Measurements from ENCODE around the gene ACTG1. TPM values are rescaled to one million over a fixed set of nuclear protein-coding genes. Genes with fewer than 3 reads are reported as not detected.

ACTG1 gene
- total and polyA plus RNA-seq, 9 of the 15 experiments (the other 6 are each of a cell fraction or from before 2014, with no cell fraction given), result 224 to 1,775 (median 568) TPM

GRCh38 chr17:81509207-81509971 is 3.2 kb downstream of the ACTG1 start:
- peak overlapping the region; percentile 86 for H3K4me3 ChIP-seq
- H4K20me1 ChIP-seq (replicated peaks; ENCODE audit: control insufficient read depth, insufficient read depth, low read length), result peaks cover 38% of the 10 kb centered on the region
- H3K4me2 ChIP-seq (ENCODE audit: insufficient read depth, low read length), result peak overlapping the region; percentile 94
- H3K9me1 ChIP-seq (ENCODE audit: control insufficient read depth, insufficient read depth, low read length), result peaks cover 9% of the 10 kb centered on the region
- FAIRE-seq (no peak), DNase-seq (ENCODE audit: extremely low read depth in 1 of 4, low spot score in 3 of 4) (no peak), ATAC-seq (peak; percentile 15)
- intact Hi-C loops (cut with micrococcal nuclease) (no loop called here), in situ Hi-C loops (cut with MboI) (no loop called here)
- H3K4me1 ChIP-seq (replicated peaks in 1 of 2; ENCODE audit: control insufficient read depth in 2 of 2, insufficient read depth in 2 of 2, low read length in 2 of 2), result peaks cover 35 to 40% of the 10 kb centered on the region in 2 experiments; a peak in 4 of 5 replicates
- POLR2A ChIA-PET, result interaction anchor here (0.6 to 6.4 kb wide), 25 partner anchors 10 to 417 kb away, joined by 3 to 132 read pairs (median 4); partner anchors contain the start of genes BAHCC1, CEP131, FAAP100 and SLC38A10
- H3K27ac ChIP-seq (ENCODE audit: extremely low read depth, low read depth, low read length), result peak overlapping the region; percentile 54; the same call in 2 of the 3 replicates
- BruUV-seq (replicated peaks), result no TSS peak
- peak overlapping the region; percentile 77 to 94; a peak in 3 of 4 replicates for H3K9ac ChIP-seq (ENCODE audit: insufficient read depth in 1 of 2, low read depth in 2 of 2, low read length in 2 of 2)
- peaks cover 37% of the 10 kb centered on the region for H3K36me3 ChIP-seq (ENCODE audit: control insufficient read depth, insufficient read depth, low read length)
- peaks cover 37% of the 10 kb centered on the region for H3K79me2 ChIP-seq (ENCODE audit: control insufficient read depth, insufficient read depth, low read length)
- CTCF ChIA-PET (ENCODE audit: low intra/inter-chr PET ratio), result no interaction called here
- 0 out of 2 replicates have a peak, but pooled peaks cover 1% of the 10 kb centered on the region for H3K9me3 ChIP-seq (replicated peaks; ENCODE audit: control insufficient read depth, insufficient read depth, low read depth, low read length)
- WGBS (ENCODE audit: insufficient coverage, low coverage, missing lambda C conversion rate), result 43% methylated on average over 12 of the region's 12 CpGs
- H3K27me3 ChIP-seq (ENCODE audit: control insufficient read depth in 2 of 2, insufficient read depth in 2 of 2, low read length in 2 of 2), result peaks cover 0 to 5% of the 10 kb centered on the region in 2 experiments; a peak in 1 of 5 replicates
- no peak overlapping the region for H2AFZ ChIP-seq (ENCODE audit: low read depth, low read length)
- TF ChIP-seq SPI1 (IDR thresholded peaks at IDR 0.05; ENCODE audit: borderline replicate concordance, low read depth, low read length) (no peak), SMAD3 (CRISPR knock-in tag; conservative IDR thresholded peaks at IDR 0.05) (peak; percentile 77; the same call in 1 of the 2 replicates), HDAC6 (IDR thresholded peaks at IDR 0.05; ENCODE audit: low read depth, low read length) (no peak), PHB2 (IDR thresholded peaks at IDR 0.05; ENCODE audit: low read depth) (no peak), EGR1 (conservative IDR thresholded peaks at IDR 0.05) (no peak), THRAP3 (IDR thresholded peaks at IDR 0.05; ENCODE audit: borderline replicate concordance) (no peak; the same call in 1 of the 2 replicates), TCFL5 (CRISPR knock-in tag; conservative IDR thresholded peaks at IDR 0.05) (no peak), FOXA1 (IDR thresholded peaks at IDR 0.05; ENCODE audit: borderline replicate concordance) (no peak), POLR2AphosphoS2 (IDR thresholded peaks at IDR 0.05; ENCODE audit: low read length) (peak; percentile 93), ZNF354B (CRISPR knock-in tag; IDR thresholded peaks at IDR 0.05) (0 out of 2 replicates have a peak, but pooled peaks have one; percentile 2), FOXJ3 (CRISPR knock-in tag; IDR thresholded peaks at IDR 0.05) (no peak), ZNF175 (CRISPR knock-in tag; IDR thresholded peaks at IDR 0.05; ENCODE audit: low read depth) (no peak), NR4A1 (CRISPR knock-in tag; IDR thresholded peaks at IDR 0.05) (no peak), NR4A1 (tag; IDR thresholded peaks at IDR 0.05) (no peak), STAG1 (CRISPR knock-in tag; IDR thresholded peaks at IDR 0.05; ENCODE audit: borderline replicate concordance) (no peak), ZNF583 (CRISPR knock-in tag; IDR thresholded peaks at IDR 0.05) (no peak), HMG20B (CRISPR knock-in tag; IDR thresholded peaks at IDR 0.05) (no peak), E2F3 (CRISPR knock-in tag; IDR thresholded peaks at IDR 0.05) (no peak), NCOA4 (IDR thresholded peaks at IDR 0.05; ENCODE audit: partially characterized antibody) (no peak), SMARCE1 (IDR thresholded peaks at IDR 0.05) (no peak), E2F1 (CRISPR knock-in tag; IDR thresholded peaks at IDR 0.05) (0 out of 2 replicates have a peak, but pooled peaks have one; percentile 9), HLTF (IDR thresholded peaks at IDR 0.05) (no peak), RBM25 (IDR thresholded peaks at IDR 0.05; ENCODE audit: low read depth, low read length, severe bottlenecking) (no peak)

Measured in K562 (cell line).